Retinal pigment epithelial cell (primary cell): ENCODE results near the gene CST7.

Source experiments
- DNase-seq: peaks from one replicate; pipeline ENCODE4 v3.0.0-alpha.2; 2010; ENCODE audit warnings: low read depth
- H3K4me3 ChIP-seq: 2 replicates; pipeline ENCODE4 v1.5.1; 2011; ENCODE audit warnings: mild to moderate bottlenecking, low read length, control low read depth, moderate library complexity
- CTCF ChIP-seq: conservative IDR thresholded peaks from 2 replicates; pipeline ENCODE4 v1.5.1; 2011; ENCODE audit warnings: low read depth, low read length, control low read depth, inconsistent platforms

CST7 gene

GRCh38 chr20:25003002-25003401 is 53.9 kb downstream of the CST7 start:
- no peak for DNase-seq
- H3K4me3 ChIP-seq, result no peak overlapping the region
- no peak for TF ChIP-seq CTCF

- TF ChIP-seq CTCF, result no peak
- DNase-seq, result no peak
- no peak overlapping the region for H3K4me3 ChIP-seq
These were observed 56.2 kb downstream of the CST7 start for GRCh38 chr20:25005220-25005619.

GRCh38 chr20:25005661-25006060 is 56.6 kb downstream of the CST7 start:
- H3K4me3 ChIP-seq, result no peak overlapping the region
- no peak for DNase-seq
- no peak for TF ChIP-seq CTCF

- H3K4me3 ChIP-seq, result no peak overlapping the region
- no peak for TF ChIP-seq CTCF
- DNase-seq, result no peak
These were observed 57.5 kb downstream of the CST7 start for GRCh38 chr20:25006431-25007167.

- TF ChIP-seq CTCF, result no peak
- no peak for DNase-seq
- H3K4me3 ChIP-seq, result no peak overlapping the region
These were observed 58.6 kb downstream of the CST7 start for GRCh38 chr20:25007491-25008305.

GRCh38 chr20:25008388-25009217 is 59.5 kb downstream of the CST7 start:
- no peak for TF ChIP-seq CTCF
- no peak overlapping the region for H3K4me3 ChIP-seq
- DNase-seq, result no peak
